Activated naive CD8-positive, alpha-beta T cell treated with anti-CD3 and anti-CD28 coated beads, Interleukin-2, amount 10 ng/mL, durations not matched to agents 7 days and 5 days (primary cell): Measurements from ENCODE around the gene NABP1. TPM values are rescaled to one million over a fixed set of nuclear protein-coding genes. Genes with fewer than 3 reads are reported as not detected.

Experiments
- ATAC-seq: fragments of 150-1000 bp; cut with Tn5 transposase; one replicate; pipeline ENCODE4 v1.10.0; 2021; ENCODE audit warnings: low read depth, moderate library complexity
- POLR2A ChIA-PET: fragments of 350-600 bp; sonication (Branson Sonifier 250); formaldehyde crosslinking; loops from one replicate; lab custom pipeline; 2021; ENCODE audit warnings: antibody characterized with exemption; lab: Charles Lee
- DNase-seq: peaks from one replicate; pipeline ENCODE4 v3.0.0; 2021
- H3K27ac Mint-ChIP-seq: one replicate; pipeline ENCODE4 v1.8.0; 2022; ENCODE audit warnings: mild to moderate bottlenecking, mixed read lengths
- H3K27me3 Mint-ChIP-seq: one replicate; pipeline ENCODE4 v1.8.0; 2022; ENCODE audit warnings: mild to moderate bottlenecking, moderate library complexity, mixed read lengths
- H3K36me3 Mint-ChIP-seq: one replicate; pipeline ENCODE4 v1.8.0; 2021; ENCODE audit warnings: mild to moderate bottlenecking, mixed read lengths
- H3K4me1 Mint-ChIP-seq: one replicate; pipeline ENCODE4 v1.8.0; 2021; ENCODE audit warnings: mixed read lengths
- H3K4me3 Mint-ChIP-seq: one replicate; pipeline ENCODE4 v1.8.0; 2022; ENCODE audit warnings: mild to moderate bottlenecking, moderate library complexity, mixed read lengths
- H3K9me3 Mint-ChIP-seq: one replicate; pipeline ENCODE4 v1.8.0; 2021; ENCODE audit warnings: mixed read lengths
- total RNA-seq, 2 experiments: library from RNA; stranded (reverse); gene quantifications; one replicate each; pipeline ENCODE4 v1.2.3, GENCODE V29; 2021

Gene NABP1
- total RNA-seq, 2 experiments from 2014 or later, result 72.6 to 75.9 TPM

GRCh38 chr2:191705701-191706100 lies 27.8 kb downstream of the NABP1 start:
- POLR2A ChIA-PET, result no interaction called here
- Mint-ChIP-seq H3K27ac (no peak overlapping the region), H3K27me3 (peaks cover 2% of the 10 kb centered on the region), H3K4me3 (no peak overlapping the region), H3K9me3 (no peaks in the 10 kb centered on the region), H3K36me3 (peaks cover 20% of the 10 kb centered on the region), H3K4me1 (peaks cover 4% of the 10 kb centered on the region)
- ATAC-seq (no peak), DNase-seq (no peak)

- POLR2A ChIA-PET, result no interaction called here
- Mint-ChIP-seq H3K9me3 (no peaks in the 10 kb centered on the region), H3K4me3 (no peak overlapping the region), H3K27me3 (peaks cover 2% of the 10 kb centered on the region), H3K27ac (no peak overlapping the region), H3K4me1 (peaks cover 4% of the 10 kb centered on the region), H3K36me3 (peaks cover 20% of the 10 kb centered on the region)
- ATAC-seq, result no peak
- no peak for DNase-seq
Observed at GRCh38 chr2:191706791-191707190, 28.9 kb downstream of the NABP1 start.

- peaks cover 20% of the 10 kb centered on the region for H3K36me3 Mint-ChIP-seq
- peaks cover 4% of the 10 kb centered on the region for H3K4me1 Mint-ChIP-seq
- no peak overlapping the region for H3K4me3 Mint-ChIP-seq
- DNase-seq (no peak), ATAC-seq (no peak)
- POLR2A ChIA-PET, result no interaction called here
- H3K27me3 Mint-ChIP-seq, result peaks cover 2% of the 10 kb centered on the region
- H3K9me3 Mint-ChIP-seq, result no peaks in the 10 kb centered on the region
- no peak overlapping the region for H3K27ac Mint-ChIP-seq
Observed at GRCh38 chr2:191707542-191707941, 29.6 kb downstream of the NABP1 start.

- peaks cover 9% of the 10 kb centered on the region for H3K36me3 Mint-ChIP-seq
- no peak for ATAC-seq
- POLR2A ChIA-PET, result no interaction called here
Observed at GRCh38 chr2:191710411-191710900, 32.5 kb downstream of the NABP1 start.

GRCh38 chr2:191711621-191712020 lies 33.7 kb downstream of the NABP1 start:
- Mint-ChIP-seq H3K27ac (no peak overlapping the region), H3K36me3 (peaks cover 8% of the 10 kb centered on the region), H3K4me1 (no peaks in the 10 kb centered on the region), H3K9me3 (no peaks in the 10 kb centered on the region), H3K27me3 (peaks cover 2% of the 10 kb centered on the region), H3K4me3 (no peak overlapping the region)
- DNase-seq, result no peak
- ATAC-seq, result no peak
- POLR2A ChIA-PET, result interaction anchor here (0.7 kb wide), 1 partner anchor 15 kb away, joined by 3 read pairs; no protein-coding TSS in a partner anchor

More at GRCh38 chr2:191710411-191710900, 32.5 kb downstream of the NABP1 start:
- no peak for DNase-seq
- no peak overlapping the region for H3K4me3 Mint-ChIP-seq
- no peak overlapping the region for H3K27ac Mint-ChIP-seq
- no peaks in the 10 kb centered on the region for H3K9me3 Mint-ChIP-seq
- no peaks in the 10 kb centered on the region for H3K4me1 Mint-ChIP-seq
- H3K27me3 Mint-ChIP-seq, result peaks cover 2% of the 10 kb centered on the region

GRCh38 chr2:191713837-191714236 lies 35.9 kb downstream of the NABP1 start:
- peaks cover 5% of the 10 kb centered on the region for H3K36me3 Mint-ChIP-seq
- DNase-seq (no peak), ATAC-seq (peak; percentile 26)
- H3K4me1 Mint-ChIP-seq, result no peaks in the 10 kb centered on the region
- POLR2A ChIA-PET, result no interaction called here
- H3K27me3 Mint-ChIP-seq, result peaks cover 5% of the 10 kb centered on the region
- H3K27ac Mint-ChIP-seq, result no peak overlapping the region
- H3K9me3 Mint-ChIP-seq, result no peaks in the 10 kb centered on the region
- no peak overlapping the region for H3K4me3 Mint-ChIP-seq

GRCh38 chr2:191714925-191715324 lies 37.0 kb downstream of the NABP1 start:
- no peak overlapping the region for H3K4me3 Mint-ChIP-seq
- no peak for ATAC-seq
- H3K27me3 Mint-ChIP-seq, result peaks cover 5% of the 10 kb centered on the region
- H3K27ac Mint-ChIP-seq, result no peak overlapping the region
- no peaks in the 10 kb centered on the region for H3K4me1 Mint-ChIP-seq
- POLR2A ChIA-PET, result no interaction called here
- no peak for DNase-seq
- no peaks in the 10 kb centered on the region for H3K9me3 Mint-ChIP-seq
- peaks cover under 1% of the 10 kb centered on the region for H3K36me3 Mint-ChIP-seq

GRCh38 chr2:191715471-191715870 lies 37.5 kb downstream of the NABP1 start:
- Mint-ChIP-seq H3K36me3 (no peaks in the 10 kb centered on the region), H3K9me3 (no peaks in the 10 kb centered on the region), H3K27me3 (peaks cover 5% of the 10 kb centered on the region), H3K27ac (no peak overlapping the region), H3K4me1 (no peaks in the 10 kb centered on the region), H3K4me3 (no peak overlapping the region)
- no peak for DNase-seq
- ATAC-seq, result no peak
- POLR2A ChIA-PET, result no interaction called here

- Mint-ChIP-seq H3K27me3 (peaks cover 5% of the 10 kb centered on the region), H3K36me3 (no peaks in the 10 kb centered on the region), H3K4me3 (no peak overlapping the region), H3K4me1 (no peaks in the 10 kb centered on the region), H3K9me3 (no peaks in the 10 kb centered on the region), H3K27ac (no peak overlapping the region)
- ATAC-seq (no peak), DNase-seq (no peak)
- POLR2A ChIA-PET, result no interaction called here
Observed at GRCh38 chr2:191719261-191719660, 41.3 kb downstream of the NABP1 start.

GRCh38 chr2:191719938-191720337 lies 42.0 kb downstream of the NABP1 start:
- Mint-ChIP-seq H3K4me3 (no peak overlapping the region), H3K27me3 (peaks cover 5% of the 10 kb centered on the region), H3K27ac (no peak overlapping the region), H3K9me3 (no peaks in the 10 kb centered on the region), H3K4me1 (no peaks in the 10 kb centered on the region), H3K36me3 (no peaks in the 10 kb centered on the region)
- ATAC-seq, result no peak
- POLR2A ChIA-PET, result no interaction called here
- no peak for DNase-seq

GRCh38 chr2:191721331-191721730 lies 43.4 kb downstream of the NABP1 start:
- H3K4me1 Mint-ChIP-seq, result no peaks in the 10 kb centered on the region
- no peak overlapping the region for H3K27ac Mint-ChIP-seq
- ATAC-seq, result no peak
- no peaks in the 10 kb centered on the region for H3K9me3 Mint-ChIP-seq
- DNase-seq, result no peak
- H3K27me3 Mint-ChIP-seq, result peaks cover 11% of the 10 kb centered on the region
- H3K36me3 Mint-ChIP-seq, result no peaks in the 10 kb centered on the region
- POLR2A ChIA-PET, result no interaction called here
- H3K4me3 Mint-ChIP-seq, result no peak overlapping the region

GRCh38 chr2:191724015-191724414 lies 46.1 kb downstream of the NABP1 start:
- no peak overlapping the region for H3K27ac Mint-ChIP-seq
- no peaks in the 10 kb centered on the region for H3K36me3 Mint-ChIP-seq
- H3K9me3 Mint-ChIP-seq, result no peaks in the 10 kb centered on the region
- DNase-seq (no peak), ATAC-seq (no peak)
- H3K27me3 Mint-ChIP-seq, result peaks cover 22% of the 10 kb centered on the region
- POLR2A ChIA-PET, result no interaction called here
- H3K4me1 Mint-ChIP-seq, result no peaks in the 10 kb centered on the region
- no peak overlapping the region for H3K4me3 Mint-ChIP-seq

- DNase-seq (no peak), ATAC-seq (no peak)
- Mint-ChIP-seq H3K27me3 (peaks cover 20% of the 10 kb centered on the region), H3K36me3 (no peaks in the 10 kb centered on the region), H3K4me1 (no peaks in the 10 kb centered on the region), H3K27ac (no peak overlapping the region), H3K4me3 (no peak overlapping the region), H3K9me3 (no peaks in the 10 kb centered on the region)
- POLR2A ChIA-PET, result no interaction called here
Observed at GRCh38 chr2:191728750-191729624, 51.1 kb downstream of the NABP1 start.

- DNase-seq (no peak), ATAC-seq (no peak)
- no peak overlapping the region for H3K27ac Mint-ChIP-seq
- POLR2A ChIA-PET, result no interaction called here
- no peaks in the 10 kb centered on the region for H3K4me1 Mint-ChIP-seq
- H3K27me3 Mint-ChIP-seq, result peaks cover 20% of the 10 kb centered on the region
- no peaks in the 10 kb centered on the region for H3K9me3 Mint-ChIP-seq
- H3K36me3 Mint-ChIP-seq, result no peaks in the 10 kb centered on the region
- no peak overlapping the region for H3K4me3 Mint-ChIP-seq
Observed at GRCh38 chr2:191730263-191730662, 52.3 kb downstream of the NABP1 start.
